ENCODE data around the gene PUS7. TPM values are rescaled to one million over a fixed set of nuclear protein-coding genes. Genes with fewer than 3 reads are reported as not detected.

The PUS7 gene
- polyA plus RNA-seq, 1 of the 3 experiments (the other 2 are of a cell fraction): 18.8 TPM

- Histone ChIP-seq H3K4me2 (no peak overlapping the region), H3K36me3 (replicated peaks in 1 of 2; ENCODE audit: control insufficient read depth in 1 of 2, insufficient read depth in 2 of 2, low read length in 1 of 2) (peaks cover 17 to 48% of the 10 kb centered on the region in 2 experiments), H2AFZ (ENCODE audit: low read depth) (no peak overlapping the region), H3K4me3 (ENCODE audit: low read depth in 2 of 2, low read length in 1 of 2) (no peak overlapping the region), H3F3A (replicated peaks; ENCODE audit: insufficient read depth) (peaks cover 5% of the 10 kb centered on the region), H3K9me2 (no peaks in the 10 kb centered on the region), H4K20me1 (ENCODE audit: insufficient read depth) (no peaks in the 10 kb centered on the region), H3K79me2 (ENCODE audit: insufficient read depth) (no peaks in the 10 kb centered on the region), H3K4me1 (ENCODE audit: control insufficient read depth in 1 of 2, insufficient read depth in 2 of 2, low read depth in 1 of 2, low read length in 1 of 2) (no peaks in the 10 kb centered on the region), H3K9ac (no peak overlapping the region), H3K9me3 (no peaks in the 10 kb centered on the region), H3K27me3 (ENCODE audit: insufficient read depth) (no peaks in the 10 kb centered on the region), H3K27ac (ENCODE audit: low read depth in 2 of 2, low read length in 1 of 2) (no peak overlapping the region)
- no peak for TF ChIP-seq FOXM1 (IDR thresholded peaks at IDR 0.05; ENCODE audit: low read depth)
- ChIA-PET POLR2A (no interaction called here), CTCF (no interaction called here)
- DNase-seq: no peak
- 97% methylated on average over 1 of the region's 1 CpG for WGBS (ENCODE audit: low lambda C conversion rate)
Measured at GRCh38 chr7:105474045-105474444, 48.0 kb downstream of the PUS7 start.

GRCh38 chr7:105473163-105473562 lies 48.9 kb downstream of the PUS7 start:
- Histone ChIP-seq H3K27me3 (ENCODE audit: insufficient read depth) (no peaks in the 10 kb centered on the region), H3K9ac (no peak overlapping the region), H3K36me3 (replicated peaks in 1 of 2; ENCODE audit: control insufficient read depth in 1 of 2, insufficient read depth in 2 of 2, low read length in 1 of 2) (peaks cover 11 to 41% of the 10 kb centered on the region in 2 experiments), H3K79me2 (ENCODE audit: insufficient read depth) (no peaks in the 10 kb centered on the region), H3K4me1 (ENCODE audit: control insufficient read depth in 1 of 2, insufficient read depth in 2 of 2, low read depth in 1 of 2, low read length in 1 of 2) (no peaks in the 10 kb centered on the region), H3K4me3 (ENCODE audit: low read depth in 2 of 2, low read length in 1 of 2) (no peak overlapping the region), H3K9me2 (no peaks in the 10 kb centered on the region), H2AFZ (ENCODE audit: low read depth) (no peak overlapping the region), H4K20me1 (ENCODE audit: insufficient read depth) (no peaks in the 10 kb centered on the region), H3K9me3 (no peaks in the 10 kb centered on the region), H3K27ac (ENCODE audit: low read depth in 2 of 2, low read length in 1 of 2) (no peak overlapping the region), H3K4me2 (no peak overlapping the region), H3F3A (replicated peaks; ENCODE audit: insufficient read depth) (peaks cover 9% of the 10 kb centered on the region)
- POLR2A ChIA-PET: no interaction called here
- WGBS (ENCODE audit: low lambda C conversion rate): 90% methylated on average over 4 of the region's 4 CpGs
- DNase-seq: no peak
- CTCF ChIA-PET: interaction anchor here (0.9 kb wide), 1 partner anchor 12 kb away, joined by 3 read pairs; no protein-coding TSS in a partner anchor
- TF ChIP-seq REST (IDR thresholded peaks at IDR 0.05; ENCODE audit: low read depth, low read length) (no peak), CHD2 (IDR thresholded peaks at IDR 0.05; ENCODE audit: low read length, partially characterized antibody) (no peak), MEF2A (IDR thresholded peaks at IDR 0.05; ENCODE audit: borderline replicate concordance, low read depth) (no peak), FOXM1 (IDR thresholded peaks at IDR 0.05; ENCODE audit: low read depth) (no peak), GABPA (IDR thresholded peaks at IDR 0.05; ENCODE audit: low read depth) (no peak), MAX (IDR thresholded peaks at IDR 0.05; ENCODE audit: low read depth) (no peak), POLR2AphosphoS5 (IDR thresholded peaks at IDR 0.05; ENCODE audit: low read depth, low read length) (no peak), YY1 (IDR thresholded peaks at IDR 0.05; ENCODE audit: low read depth) (no peak), EZH2phosphoT487 (IDR thresholded peaks at IDR 0.05; ENCODE audit: borderline replicate concordance, low read depth) (no peak), EP300 (IDR thresholded peaks at IDR 0.05; ENCODE audit: borderline replicate concordance in 1 of 2, low read depth in 1 of 2, low read length in 1 of 2) (no peak), RXRA (IDR thresholded peaks at IDR 0.05; ENCODE audit: borderline replicate concordance, low read depth) (no peak), RFX5 (IDR thresholded peaks at IDR 0.05; ENCODE audit: low read length) (no peak), TAF1 (IDR thresholded peaks at IDR 0.05; ENCODE audit: borderline replicate concordance, low read depth, low read length) (no peak)
